Breast epithelium (tissue), 4 donors: ENCODE results near the gene BCL2. TPM values are rescaled to one million over a fixed set of nuclear protein-coding genes. Genes with fewer than 3 reads are reported as not detected.
A peak's percentile ranks its signal among the peaks of the same experiment; 100 is the strongest.

Source experiments
- DNase-seq, 2 donors: peaks; one replicate each; pipeline ENCODE4 v3.0.0-alpha.2; 2019; ENCODE audit warnings: low spot score in 2 of 2
- H3K27ac ChIP-seq, 2 donors: fragments of 200-600 bp; sonication (generic) in 1 of 2; one replicate each; pipeline ENCODE4 v1.5.1; 2016 to 2019; ENCODE audit warnings: mild to moderate bottlenecking in 1 of 2
- H3K27me3 ChIP-seq, 2 donors: fragments of 200-600 bp; sonication (generic) in 1 of 2; one replicate each; pipeline versions ENCODE4 v1.5.1 to v1.6.0; 2017 to 2019; ENCODE audit warnings: control low read depth in 1 of 2, mild to moderate bottlenecking in 1 of 2
- H3K36me3 ChIP-seq: fragments of 200-600 bp; one replicate; pipeline ENCODE4 v1.5.1; 2019
- H3K4me1 ChIP-seq, 2 donors: fragments of 200-600 bp; sonication (generic); one replicate each; pipeline ENCODE4 v1.5.1; 2016 to 2019; ENCODE audit warnings: control low read depth in 1 of 2
- H3K4me3 ChIP-seq, 3 donors: fragments of 200-600 bp; sonication (generic); 1 replicate in 2 of 3; 2 replicates in 1 of 3; pipeline ENCODE4 v1.5.1; 2016 to 2019; ENCODE audit warnings: mild to moderate bottlenecking in 3 of 3, moderate library complexity in 2 of 3
- H3K9me3 ChIP-seq, 2 donors: fragments of 200-600 bp; sonication (generic) in 1 of 2; one replicate each; pipeline ENCODE4 v1.5.1; 2016 to 2019; ENCODE audit warnings: control low read depth in 1 of 2
- CTCF ChIP-seq, 3 donors: fragments of 450-650 bp; IDR thresholded peaks; one replicate each; pipeline ENCODE4 v1.5.1; 2016 to 2017; ENCODE audit warnings: antibody characterized with exemption in 3 of 3, mild to moderate bottlenecking in 3 of 3, moderate library complexity in 3 of 3
- POLR2A ChIP-seq: fragments of 450-650 bp; IDR thresholded peaks from one replicate; pipeline ENCODE4 v1.6.1; 2016; ENCODE audit warnings: antibody characterized with exemption, mild to moderate bottlenecking, moderate library complexity
- POLR2AphosphoS5 ChIP-seq, 3 donors: sonication (generic); formaldehyde crosslinking; IDR thresholded peaks; one replicate each; pipeline ENCODE4 v1.6.1; 2017; ENCODE audit warnings: antibody characterized with exemption in 3 of 3
- intact Hi-C: fragments of 100-400 bp; cut with DNase I; formaldehyde crosslinking; loops from one replicate; pipeline ENCODE4 v1.15.1; 2023; ENCODE audit warnings: low total_unique reads
- total RNA-seq, 3 donors: library from RNA; depleted of rRNA; stranded (reverse); fragments of >200 nt; gene quantifications; one replicate each; pipeline ENCODE4 v1.1.0, GENCODE V29; 2016

Gene BCL2
- total RNA-seq, 3 donors from 2014 or later = 41.3 to 82.5 (median 43.6) TPM

- DNase-seq = no peak
- Histone ChIP-seq H3K4me3 (no peak overlapping the region), H3K27ac (no peak overlapping the region)
These were observed 153.4 kb downstream of the BCL2 start for GRCh38 chr18:63166142-63166541.

GRCh38 chr18:63164396-63164795 is 155.2 kb downstream of the BCL2 start:
- no peak for DNase-seq
- Histone ChIP-seq H3K9me3 (no peaks in the 10 kb centered on the region), H3K27ac (peak overlapping the region; percentile 40 to 93), H3K4me3 (no peak overlapping the region), H3K4me1 (peaks cover 4 to 17% of the 10 kb centered on the region in 2 donors), H3K27me3 (no peaks in the 10 kb centered on the region), H3K36me3 (no peaks in the 10 kb centered on the region)
- intact Hi-C loops = no loop called here
- TF ChIP-seq CTCF (IDR thresholded peaks at IDR 0.05) (no peak), POLR2A (no peak), POLR2AphosphoS5 (IDR thresholded peaks at IDR 0.05) (no peak)

More at GRCh38 chr18:63166142-63166541, 153.4 kb downstream of the BCL2 start:
- H3K9me3 ChIP-seq = no peaks in the 10 kb centered on the region
- H3K27me3 ChIP-seq = no peaks in the 10 kb centered on the region
- intact Hi-C loops = no loop called here
- no peaks in the 10 kb centered on the region for H3K36me3 ChIP-seq
- peaks cover 4 to 5% of the 10 kb centered on the region in 2 donors for H3K4me1 ChIP-seq
- TF ChIP-seq CTCF (IDR thresholded peaks at IDR 0.05) (no peak), POLR2A (no peak), POLR2AphosphoS5 (IDR thresholded peaks at IDR 0.05) (no peak)

DNA sequence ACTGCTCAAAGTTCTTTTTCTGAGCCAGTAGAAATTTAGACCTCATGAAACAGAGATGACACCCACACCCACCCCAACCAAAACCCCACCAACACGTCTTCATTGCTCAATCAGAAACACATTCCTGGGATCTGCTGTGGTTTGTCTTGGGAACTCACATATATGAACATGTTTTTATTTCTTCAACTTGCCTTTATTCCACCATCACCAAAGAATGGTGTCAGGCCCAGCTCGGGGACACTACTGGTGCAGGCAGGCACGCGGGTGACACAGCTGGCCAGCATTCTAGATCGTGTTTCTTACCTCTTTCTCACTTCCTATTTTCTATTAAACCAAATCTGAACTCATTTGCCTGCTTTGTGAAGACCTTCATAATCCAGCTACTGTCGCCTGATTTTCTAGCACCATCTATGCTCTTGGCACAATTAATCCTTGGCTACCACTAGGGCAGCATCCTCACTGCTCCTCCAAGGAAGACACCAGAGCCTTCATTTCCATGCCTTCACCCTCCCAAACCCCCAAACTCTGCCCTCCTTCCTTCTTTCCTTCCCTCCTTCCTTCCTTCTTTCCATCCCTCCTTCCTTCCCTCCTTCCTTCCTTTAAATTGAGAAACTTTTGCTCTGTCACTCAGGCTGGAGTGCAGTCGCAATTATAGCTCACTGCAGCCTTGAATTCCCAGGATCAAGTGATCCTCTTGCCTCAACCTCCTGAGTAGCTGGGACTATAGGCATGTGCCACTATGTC is 157.1 kb downstream of the BCL2 start:
- Histone ChIP-seq H3K4me3 (no peak overlapping the region), H3K36me3 (no peaks in the 10 kb centered on the region), H3K27me3 (no peaks in the 10 kb centered on the region), H3K4me1 (peaks cover 4 to 26% of the 10 kb centered on the region in 2 donors), H3K27ac (peak overlapping the region; percentile 88 to 93), H3K9me3 (no peaks in the 10 kb centered on the region)
- intact Hi-C loops = no loop called here
- no peak for DNase-seq
- TF ChIP-seq POLR2AphosphoS5 (IDR thresholded peaks at IDR 0.05) (no peak), POLR2A (no peak), CTCF (IDR thresholded peaks at IDR 0.05) (no peak)

DNA sequence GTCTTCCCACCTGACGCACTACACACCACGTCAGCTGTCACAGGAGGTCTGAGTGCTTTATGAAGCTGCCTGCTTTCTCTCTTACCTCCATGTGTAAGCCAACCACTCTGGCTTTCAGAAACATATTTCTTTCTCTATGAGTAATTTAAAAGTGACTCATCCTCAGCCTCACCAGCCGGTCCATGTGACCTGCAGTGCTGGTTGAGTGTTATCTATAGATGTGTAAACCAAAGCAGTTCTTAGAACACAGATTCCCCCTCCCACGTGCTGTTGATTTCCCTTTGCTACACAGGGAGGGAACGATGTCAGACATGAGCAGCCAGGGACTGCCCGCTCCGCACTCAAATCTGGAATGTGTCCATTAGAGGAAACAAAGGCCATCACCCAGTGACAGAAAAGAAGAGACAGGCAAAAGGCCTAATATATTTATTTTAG is 157.8 kb downstream of the BCL2 start:
- TF ChIP-seq CTCF (IDR thresholded peaks at IDR 0.05) (no peak), POLR2AphosphoS5 (IDR thresholded peaks at IDR 0.05) (peak in 2 of 3 donors; percentile 39 to 61), POLR2A (no peak)
- peak overlapping the region; percentile 88 to 93 for H3K27ac ChIP-seq
- peaks cover 4 to 27% of the 10 kb centered on the region in 2 donors for H3K4me1 ChIP-seq
- peak overlapping the region in 1 of 3 donors; percentile 10 for H3K4me3 ChIP-seq
- no peaks in the 10 kb centered on the region for H3K27me3 ChIP-seq
- H3K9me3 ChIP-seq = no peaks in the 10 kb centered on the region
- intact Hi-C loops = no loop called here
- peak in 1 of 2 donors; percentile 73 for DNase-seq
- no peaks in the 10 kb centered on the region for H3K36me3 ChIP-seq

DNA sequence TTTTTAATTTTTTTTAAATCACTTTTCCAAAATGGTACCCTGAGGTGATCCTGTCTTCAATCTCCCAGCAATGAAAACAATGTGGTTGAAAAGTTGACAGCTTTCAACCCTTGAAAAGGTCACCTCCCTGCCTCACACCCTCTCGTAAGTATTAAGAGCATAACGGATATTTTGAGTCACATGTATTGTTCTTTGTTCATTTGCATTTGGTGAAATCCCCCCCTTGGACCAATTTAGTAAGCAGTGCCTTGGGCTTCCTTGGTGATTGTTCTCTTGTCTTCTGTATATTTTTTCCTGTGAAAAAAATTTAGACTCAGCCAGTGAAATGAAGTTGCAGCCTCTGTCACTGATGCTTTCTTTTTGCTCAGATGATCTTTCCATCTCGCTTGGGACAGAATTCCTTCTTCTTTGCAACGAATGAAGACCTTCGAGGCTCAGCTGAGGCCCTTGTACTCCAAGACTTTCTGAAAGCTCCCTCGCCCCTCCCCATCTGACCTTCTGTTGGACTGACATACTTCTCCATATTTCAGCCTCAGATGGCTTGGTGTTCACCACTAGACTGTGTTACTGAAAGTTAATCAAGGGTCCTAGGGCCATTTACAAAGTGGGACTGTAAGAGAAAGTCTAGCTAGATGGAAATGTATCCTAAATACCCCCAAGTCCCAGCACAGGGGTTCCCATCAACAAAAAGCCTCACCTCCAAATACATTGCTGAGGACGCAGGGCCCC is 158.4 kb downstream of the BCL2 start:
- H3K4me3 ChIP-seq = peak overlapping the region in 1 of 3 donors; percentile 10
- H3K27ac ChIP-seq = peak overlapping the region; percentile 88 to 93
- intact Hi-C loops = no loop called here
- H3K9me3 ChIP-seq = no peaks in the 10 kb centered on the region
- no peak for DNase-seq
- H3K27me3 ChIP-seq = no peaks in the 10 kb centered on the region
- no peaks in the 10 kb centered on the region for H3K36me3 ChIP-seq
- peaks cover 4 to 27% of the 10 kb centered on the region in 2 donors for H3K4me1 ChIP-seq
- TF ChIP-seq POLR2AphosphoS5 (IDR thresholded peaks at IDR 0.05) = no peak
- TF ChIP-seq CTCF (IDR thresholded peaks at IDR 0.05) = no peak
- no peak for TF ChIP-seq POLR2A
